Measurements from ENCODE around the gene SLC22A31.

SLC22A31 gene

DNA sequence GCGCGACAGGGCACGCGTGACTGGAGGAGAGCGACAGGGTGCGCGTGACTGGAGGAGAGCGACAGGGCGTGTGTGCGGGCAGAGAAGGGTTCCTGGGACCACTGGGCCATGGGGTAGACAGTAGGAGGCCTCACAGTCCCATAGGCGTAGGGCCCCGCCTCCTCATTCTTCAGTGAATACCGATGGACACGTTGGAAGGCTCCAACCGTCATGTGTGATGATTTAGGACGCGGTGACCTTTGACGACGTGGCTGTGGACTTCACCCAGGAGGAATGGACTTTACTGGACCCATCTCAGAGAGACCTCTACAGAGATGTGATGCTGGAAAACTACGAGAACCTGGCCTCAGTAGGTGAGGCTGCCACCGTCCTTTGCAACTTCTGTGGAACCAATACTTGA, 22.6 kb upstream of the SLC22A31 start:
- TF ChIP-seq SIN3A (IDR thresholded peaks at IDR 0.05; ENCODE audit: borderline replicate concordance, insufficient read depth, low read length): no peak
- no peak for TF ChIP-seq FOXP2 (optimal IDR thresholded peaks at IDR 0.05; ENCODE audit: borderline replicate concordance, extremely low read depth, extremely low read length, insufficient read depth)
- TF ChIP-seq POLR2AphosphoS5 (IDR thresholded peaks at IDR 0.05; ENCODE audit: low read depth, low read length): no peak
- no peak for TF ChIP-seq TAF1 (IDR thresholded peaks at IDR 0.05; ENCODE audit: borderline replicate concordance, insufficient read depth, low read length)
- TF ChIP-seq, protein P1, sequence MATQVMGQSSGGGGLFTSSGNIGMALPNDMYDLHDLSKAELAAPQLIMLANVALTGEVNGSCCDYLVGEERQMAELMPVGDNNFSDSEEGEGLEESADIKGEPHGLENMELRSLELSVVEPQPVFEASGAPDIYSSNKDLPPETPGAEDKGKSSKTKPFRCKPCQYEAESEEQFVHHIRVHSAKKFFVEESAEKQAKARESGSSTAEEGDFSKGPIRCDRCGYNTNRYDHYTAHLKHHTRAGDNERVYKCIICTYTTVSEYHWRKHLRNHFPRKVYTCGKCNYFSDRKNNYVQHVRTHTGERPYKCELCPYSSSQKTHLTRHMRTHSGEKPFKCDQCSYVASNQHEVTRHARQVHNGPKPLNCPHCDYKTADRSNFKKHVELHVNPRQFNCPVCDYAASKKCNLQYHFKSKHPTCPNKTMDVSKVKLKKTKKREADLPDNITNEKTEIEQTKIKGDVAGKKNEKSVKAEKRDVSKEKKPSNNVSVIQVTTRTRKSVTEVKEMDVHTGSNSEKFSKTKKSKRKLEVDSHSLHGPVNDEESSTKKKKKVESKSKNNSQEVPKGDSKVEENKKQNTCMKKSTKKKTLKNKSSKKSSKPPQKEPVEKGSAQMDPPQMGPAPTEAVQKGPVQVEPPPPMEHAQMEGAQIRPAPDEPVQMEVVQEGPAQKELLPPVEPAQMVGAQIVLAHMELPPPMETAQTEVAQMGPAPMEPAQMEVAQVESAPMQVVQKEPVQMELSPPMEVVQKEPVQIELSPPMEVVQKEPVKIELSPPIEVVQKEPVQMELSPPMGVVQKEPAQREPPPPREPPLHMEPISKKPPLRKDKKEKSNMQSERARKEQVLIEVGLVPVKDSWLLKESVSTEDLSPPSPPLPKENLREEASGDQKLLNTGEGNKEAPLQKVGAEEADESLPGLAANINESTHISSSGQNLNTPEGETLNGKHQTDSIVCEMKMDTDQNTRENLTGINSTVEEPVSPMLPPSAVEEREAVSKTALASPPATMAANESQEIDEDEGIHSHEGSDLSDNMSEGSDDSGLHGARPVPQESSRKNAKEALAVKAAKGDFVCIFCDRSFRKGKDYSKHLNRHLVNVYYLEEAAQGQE (IDR thresholded peaks at IDR 0.05; ENCODE audit: insufficient read depth in 1 of 2, low read depth in 2 of 2, low read length in 2 of 2): no peak

DNA sequence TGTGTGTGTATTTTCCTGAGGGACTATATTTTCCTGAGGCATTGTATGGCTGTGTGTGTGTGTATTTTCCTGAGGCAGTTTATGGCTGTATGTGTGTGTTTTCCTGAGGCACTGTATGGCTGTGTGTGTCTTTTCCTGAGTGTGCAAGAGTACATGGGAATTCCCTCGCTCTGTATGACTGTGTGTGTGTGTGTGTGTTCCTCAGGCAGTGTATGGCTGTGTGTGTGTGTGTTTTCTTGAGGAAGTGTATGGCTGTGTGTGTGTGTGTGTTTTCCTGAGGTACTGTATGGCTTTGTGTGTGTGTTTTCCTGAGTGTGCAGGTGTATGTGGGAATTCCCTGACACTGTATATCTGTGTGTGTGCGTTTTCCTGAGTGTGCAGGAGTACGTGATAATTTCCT, 21.3 kb upstream of the SLC22A31 start:
- TF ChIP-seq FOXP2 (optimal IDR thresholded peaks at IDR 0.05; ENCODE audit: borderline replicate concordance, extremely low read depth, extremely low read length, insufficient read depth): no peak
- no peak for TF ChIP-seq TAF1 (IDR thresholded peaks at IDR 0.05; ENCODE audit: borderline replicate concordance, insufficient read depth, low read length)
- TF ChIP-seq, protein P1 (IDR thresholded peaks at IDR 0.05; ENCODE audit: insufficient read depth in 1 of 2, low read depth in 2 of 2, low read length in 2 of 2): no peak
- no peak for TF ChIP-seq POLR2AphosphoS5 (IDR thresholded peaks at IDR 0.05; ENCODE audit: low read depth, low read length)
- no peak for TF ChIP-seq SIN3A (IDR thresholded peaks at IDR 0.05; ENCODE audit: borderline replicate concordance, insufficient read depth, low read length)

DNA sequence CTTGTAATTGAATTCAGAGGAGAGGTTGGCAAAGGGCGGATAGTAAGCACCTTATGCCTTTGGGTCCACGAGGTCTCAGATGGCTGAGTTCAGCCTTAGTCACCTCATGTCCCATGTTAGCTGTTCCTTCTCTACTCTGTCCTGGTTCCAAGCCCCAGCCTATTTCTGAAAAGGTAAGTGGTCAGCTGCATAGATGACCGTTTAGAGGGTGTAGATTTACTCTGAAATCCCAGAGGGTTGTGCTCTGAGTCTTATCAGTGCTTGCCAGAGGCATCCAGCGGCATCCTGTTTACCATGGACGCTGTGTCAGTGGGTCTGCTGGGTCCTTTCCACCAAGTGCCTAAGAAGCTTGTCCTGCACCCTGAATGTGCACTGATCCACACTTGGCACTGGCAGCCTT, 19.0 kb upstream of the SLC22A31 start:
- TF ChIP-seq TAF1 (IDR thresholded peaks at IDR 0.05; ENCODE audit: borderline replicate concordance, insufficient read depth, low read length): no peak
- TF ChIP-seq, protein P1 (IDR thresholded peaks at IDR 0.05; ENCODE audit: insufficient read depth in 1 of 2, low read depth in 2 of 2, low read length in 2 of 2): no peak
- no peak for TF ChIP-seq POLR2AphosphoS5 (IDR thresholded peaks at IDR 0.05; ENCODE audit: low read depth, low read length)
- no peak for TF ChIP-seq FOXP2 (optimal IDR thresholded peaks at IDR 0.05; ENCODE audit: borderline replicate concordance, extremely low read depth, extremely low read length, insufficient read depth)
- TF ChIP-seq SIN3A (IDR thresholded peaks at IDR 0.05; ENCODE audit: borderline replicate concordance, insufficient read depth, low read length): no peak

DNA sequence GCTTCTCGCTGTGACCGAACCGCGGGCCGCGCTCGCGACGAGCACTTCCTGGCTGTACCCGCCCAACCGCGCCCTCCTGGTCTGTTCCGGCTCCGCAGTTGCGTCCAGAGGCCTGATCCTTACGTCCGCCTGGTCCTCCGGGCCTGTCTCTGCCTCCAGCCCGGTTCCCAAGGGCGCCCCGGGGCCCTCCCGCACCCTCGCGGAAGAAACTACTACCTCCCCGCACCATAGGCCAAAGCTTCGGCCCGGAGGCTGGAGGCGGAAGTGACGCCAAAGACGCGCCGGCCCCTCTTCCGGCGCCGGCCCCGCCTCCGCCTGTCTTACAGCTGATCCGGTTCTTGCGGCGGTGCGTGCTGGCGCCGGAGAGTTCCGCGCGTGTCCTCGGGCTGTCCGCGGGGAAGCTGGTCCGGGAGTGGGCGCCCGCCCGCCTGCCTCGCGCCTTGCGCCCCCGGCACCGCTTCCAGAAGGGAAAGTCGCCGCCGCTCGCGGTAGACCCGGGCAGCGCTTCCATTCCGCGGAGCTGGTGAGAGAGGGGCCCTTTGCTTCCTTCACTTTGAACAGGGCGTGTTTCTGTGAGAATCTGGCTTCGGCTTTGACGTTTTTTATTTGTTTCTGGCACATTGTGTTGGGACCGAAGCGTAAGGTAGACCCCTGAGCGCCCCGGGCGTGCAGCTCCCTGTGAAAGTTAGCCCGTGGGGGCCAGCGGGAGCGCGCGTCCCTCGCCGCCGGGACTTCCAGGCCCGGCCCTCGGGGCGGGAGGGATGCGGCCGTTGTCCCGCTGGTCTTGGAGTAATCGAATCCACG, 17.3 kb upstream of the SLC22A31 start, which contains the start of gene ZNF778:
TSS of gene ZNF778 (plus strand) at position 316 of the 804 bp plus-strand sequence. CDS start 3,425 bp downstream, outside the sequence.
- TF ChIP-seq POLR2AphosphoS5 (IDR thresholded peaks at IDR 0.05; ENCODE audit: low read depth, low read length): peak; percentile 82
- TF ChIP-seq, protein P1 (IDR thresholded peaks at IDR 0.05; ENCODE audit: insufficient read depth in 1 of 2, low read depth in 2 of 2, low read length in 2 of 2): no peak
- peak; percentile 18 for TF ChIP-seq FOXP2 (optimal IDR thresholded peaks at IDR 0.05; ENCODE audit: borderline replicate concordance, extremely low read depth, extremely low read length, insufficient read depth)
- TF ChIP-seq SIN3A (IDR thresholded peaks at IDR 0.05; ENCODE audit: borderline replicate concordance, insufficient read depth, low read length): peak; percentile 96
- peak; percentile 69 for TF ChIP-seq TAF1 (IDR thresholded peaks at IDR 0.05; ENCODE audit: borderline replicate concordance, insufficient read depth, low read length)

Measured in PFSK-1 (cell line).